ENCODE results near the gene PHF12. TPM values are rescaled to one million over a fixed set of nuclear protein-coding genes. Genes with fewer than 3 reads are reported as not detected.
A peak's percentile ranks its signal among the peaks of the same experiment; 100 is the strongest.

The PHF12 gene
- total RNA-seq, 1 donor, result 25.7 TPM

DNA sequence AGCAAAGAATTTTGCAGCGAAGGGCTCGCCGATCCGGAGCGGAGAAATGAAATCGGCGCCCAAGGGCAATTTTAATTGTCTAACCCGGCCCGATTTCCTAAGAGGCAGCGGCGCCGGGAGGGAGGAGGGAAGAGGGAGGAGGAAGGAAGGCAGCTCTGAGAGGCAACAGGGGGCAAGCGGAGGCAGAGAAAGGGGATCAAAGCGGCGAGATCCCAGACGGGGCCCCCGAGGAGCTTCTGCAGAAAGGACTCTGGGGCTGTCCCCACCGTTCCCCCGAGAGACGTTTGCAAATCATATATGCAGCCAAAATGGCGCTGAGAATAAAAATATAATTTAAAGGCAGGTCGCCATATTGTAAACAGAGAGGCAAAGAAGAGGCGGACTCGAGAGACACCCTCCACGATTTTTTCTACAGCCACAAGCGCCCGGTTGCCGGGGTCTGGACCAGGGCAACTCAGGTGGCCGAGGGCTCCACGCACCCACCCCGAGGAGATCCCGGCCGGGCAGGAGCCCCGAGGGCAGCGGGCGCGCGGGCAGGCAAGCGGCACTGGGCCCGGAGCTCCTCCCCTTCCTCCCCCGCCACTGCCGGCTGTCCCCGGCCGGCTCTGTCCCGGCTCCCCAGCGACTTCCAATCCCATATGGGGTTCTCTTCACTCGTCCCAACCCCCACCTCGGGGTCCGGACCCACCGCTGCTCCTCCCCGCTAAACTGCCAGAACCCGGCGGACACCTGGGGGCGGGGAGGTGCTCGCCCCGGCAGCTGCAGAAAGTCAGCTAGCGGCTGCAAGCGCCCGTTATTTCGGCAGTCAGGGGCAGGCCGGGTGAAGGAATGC is 1.9 kb downstream of the PHF12 start:
- peak; percentile 56 for DNase-seq (ENCODE audit: low read depth)
- TF ChIP-seq, protein P1, sequence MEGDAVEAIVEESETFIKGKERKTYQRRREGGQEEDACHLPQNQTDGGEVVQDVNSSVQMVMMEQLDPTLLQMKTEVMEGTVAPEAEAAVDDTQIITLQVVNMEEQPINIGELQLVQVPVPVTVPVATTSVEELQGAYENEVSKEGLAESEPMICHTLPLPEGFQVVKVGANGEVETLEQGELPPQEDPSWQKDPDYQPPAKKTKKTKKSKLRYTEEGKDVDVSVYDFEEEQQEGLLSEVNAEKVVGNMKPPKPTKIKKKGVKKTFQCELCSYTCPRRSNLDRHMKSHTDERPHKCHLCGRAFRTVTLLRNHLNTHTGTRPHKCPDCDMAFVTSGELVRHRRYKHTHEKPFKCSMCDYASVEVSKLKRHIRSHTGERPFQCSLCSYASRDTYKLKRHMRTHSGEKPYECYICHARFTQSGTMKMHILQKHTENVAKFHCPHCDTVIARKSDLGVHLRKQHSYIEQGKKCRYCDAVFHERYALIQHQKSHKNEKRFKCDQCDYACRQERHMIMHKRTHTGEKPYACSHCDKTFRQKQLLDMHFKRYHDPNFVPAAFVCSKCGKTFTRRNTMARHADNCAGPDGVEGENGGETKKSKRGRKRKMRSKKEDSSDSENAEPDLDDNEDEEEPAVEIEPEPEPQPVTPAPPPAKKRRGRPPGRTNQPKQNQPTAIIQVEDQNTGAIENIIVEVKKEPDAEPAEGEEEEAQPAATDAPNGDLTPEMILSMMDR (IDR thresholded peaks at IDR 0.05; ENCODE audit: insufficient read depth, low read length), result no peak
- peak overlapping the region; percentile 88 for H3K4me3 ChIP-seq (ENCODE audit: low read depth, low read length)

DNA sequence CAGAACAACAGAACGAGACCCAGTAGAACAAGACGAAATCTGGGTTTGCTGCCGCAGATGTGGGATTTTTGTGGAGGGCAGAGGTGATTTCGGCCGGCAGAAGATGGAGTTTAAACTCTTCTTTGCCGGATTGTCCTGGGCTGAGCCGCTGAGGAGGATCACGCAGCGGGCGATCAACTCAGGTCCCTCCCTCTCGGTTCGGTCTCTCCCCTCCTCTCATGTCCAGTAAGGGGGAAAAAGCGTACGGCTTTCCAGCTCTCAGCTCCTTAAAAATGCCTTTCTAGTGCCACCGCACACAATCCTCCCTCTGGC is 2.5 kb downstream of the PHF12 start:
- peak overlapping the region; percentile 88 for H3K4me3 ChIP-seq (ENCODE audit: low read depth, low read length)
- TF ChIP-seq, protein P1 (IDR thresholded peaks at IDR 0.05; ENCODE audit: insufficient read depth, low read length), result no peak
- no peak for DNase-seq (ENCODE audit: low read depth)

DNA sequence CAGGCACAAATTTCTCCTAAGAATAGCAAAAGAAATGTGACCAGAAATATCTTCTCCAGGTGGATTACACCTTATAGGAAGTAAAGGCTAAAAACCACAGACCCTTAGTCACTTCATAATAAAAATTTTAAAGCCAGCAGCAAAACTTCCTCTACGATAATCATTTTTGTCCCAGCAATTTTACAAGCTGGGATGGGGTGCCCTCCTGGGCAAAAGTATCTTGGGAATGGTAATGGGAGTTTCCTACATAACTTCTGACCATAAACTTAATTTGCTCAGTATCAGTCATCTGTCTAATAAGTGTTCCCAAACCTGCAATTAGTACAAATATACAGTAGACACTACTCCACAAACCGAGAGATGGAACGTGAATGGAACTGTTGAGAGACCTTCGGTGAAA is 3.0 kb downstream of the PHF12 start:
- no peak for DNase-seq (ENCODE audit: low read depth)
- peak overlapping the region; percentile 88 for H3K4me3 ChIP-seq (ENCODE audit: low read depth, low read length)
- TF ChIP-seq, protein P1 (IDR thresholded peaks at IDR 0.05; ENCODE audit: insufficient read depth, low read length), result no peak

DNA sequence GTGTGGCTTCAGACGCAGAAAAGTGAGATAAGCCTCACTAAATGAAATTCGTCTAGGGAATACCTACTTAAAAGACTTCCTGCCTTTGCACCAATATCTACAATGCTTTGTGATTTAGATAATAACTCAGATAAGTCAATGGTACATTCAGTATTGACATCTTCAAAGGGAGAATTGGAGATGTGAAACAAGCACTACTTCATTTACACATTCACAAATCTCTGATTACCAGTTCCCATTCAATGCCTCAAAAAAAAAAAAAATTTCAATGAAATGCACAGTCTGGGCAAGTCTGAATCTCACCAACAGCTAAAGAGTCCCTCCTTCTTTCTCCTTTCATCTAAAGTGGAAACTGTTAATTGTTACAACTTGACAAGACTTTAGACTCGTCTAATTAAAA is 3.7 kb downstream of the PHF12 start:
- TF ChIP-seq, protein P1 (IDR thresholded peaks at IDR 0.05; ENCODE audit: insufficient read depth, low read length), result no peak

DNA sequence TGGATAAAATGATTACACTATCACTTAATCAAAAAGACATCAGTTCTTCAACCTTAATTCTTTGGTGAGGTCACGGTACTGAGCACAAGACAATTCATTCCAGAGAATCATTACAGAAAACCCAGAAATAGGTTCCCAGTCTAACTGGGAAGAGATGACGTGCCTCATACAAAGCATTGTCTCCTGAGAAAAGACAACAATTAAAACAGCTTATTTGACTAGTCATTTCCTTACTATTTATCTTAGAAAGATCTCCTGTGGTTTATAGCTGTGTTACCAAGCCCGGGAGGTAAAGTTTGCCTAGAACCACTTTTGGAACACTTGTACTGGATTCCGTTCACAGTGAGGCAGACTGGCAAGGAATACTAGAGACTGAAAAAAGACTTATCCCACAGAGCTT is 5.1 kb downstream of the PHF12 start:
- DNase-seq (ENCODE audit: low read depth), result peak; percentile 85
- peak overlapping the region; percentile 5 for H3K4me3 ChIP-seq (ENCODE audit: low read depth, low read length)
- TF ChIP-seq, protein P1 (IDR thresholded peaks at IDR 0.05; ENCODE audit: insufficient read depth, low read length), result no peak

More for the DNA sequence above, 3.7 kb downstream of the PHF12 start:
- no peak for DNase-seq (ENCODE audit: low read depth)
- peak overlapping the region; percentile 88 for H3K4me3 ChIP-seq (ENCODE audit: low read depth, low read length)

DNA sequence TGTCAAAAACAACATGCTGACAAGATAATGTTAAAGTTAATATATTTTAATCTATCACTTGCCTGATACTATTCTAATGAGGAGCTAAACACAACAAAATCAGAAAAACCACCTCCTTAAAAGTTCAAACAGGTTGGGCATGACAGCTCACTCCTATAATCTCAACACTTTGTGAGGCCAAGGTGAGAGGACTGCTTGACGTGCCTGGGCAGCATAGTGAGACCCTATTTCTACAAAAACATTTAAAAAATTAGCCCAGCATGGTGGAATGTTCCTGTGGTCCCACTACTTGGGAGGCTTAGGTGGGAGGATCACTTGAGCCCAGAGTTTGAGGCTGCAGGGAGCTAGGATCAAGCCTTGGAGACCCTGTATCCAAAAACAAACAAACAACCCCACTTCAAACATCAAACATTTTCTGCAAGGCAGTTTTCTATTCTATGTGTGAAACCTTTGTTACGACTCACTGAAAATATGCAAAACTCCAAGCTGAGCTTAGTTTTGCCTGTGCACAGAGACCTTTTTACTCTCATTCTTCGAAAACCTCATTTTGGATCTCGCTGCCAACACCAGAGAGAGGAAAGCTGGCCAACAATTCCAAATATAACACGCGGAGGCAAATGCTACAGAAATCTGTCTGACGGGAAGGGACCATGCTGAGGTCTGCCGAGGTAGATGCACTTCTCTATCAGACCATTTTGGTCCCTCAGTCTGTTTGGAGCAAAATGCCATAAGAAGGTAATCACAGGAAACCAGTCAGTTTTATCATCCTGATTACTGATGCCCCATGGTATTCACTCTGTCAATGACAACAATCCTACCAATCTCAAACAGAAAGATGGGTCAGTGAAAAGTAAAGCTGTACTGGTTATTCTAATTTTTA is 6.2 kb downstream of the PHF12 start:
- DNase-seq (ENCODE audit: low read depth), result peak; percentile 73
- TF ChIP-seq, protein P1 (IDR thresholded peaks at IDR 0.05; ENCODE audit: insufficient read depth, low read length), result no peak
- peak overlapping the region; percentile 2 for H3K4me3 ChIP-seq (ENCODE audit: low read depth, low read length)
